ENCODE measurements around the gene ICAM4. TPM values are rescaled to one million over a fixed set of nuclear protein-coding genes. Genes with fewer than 3 reads are reported as not detected.

ICAM4 gene
- total RNA-seq, 1 donor from 2014 or later = 0.72 TPM

DNA sequence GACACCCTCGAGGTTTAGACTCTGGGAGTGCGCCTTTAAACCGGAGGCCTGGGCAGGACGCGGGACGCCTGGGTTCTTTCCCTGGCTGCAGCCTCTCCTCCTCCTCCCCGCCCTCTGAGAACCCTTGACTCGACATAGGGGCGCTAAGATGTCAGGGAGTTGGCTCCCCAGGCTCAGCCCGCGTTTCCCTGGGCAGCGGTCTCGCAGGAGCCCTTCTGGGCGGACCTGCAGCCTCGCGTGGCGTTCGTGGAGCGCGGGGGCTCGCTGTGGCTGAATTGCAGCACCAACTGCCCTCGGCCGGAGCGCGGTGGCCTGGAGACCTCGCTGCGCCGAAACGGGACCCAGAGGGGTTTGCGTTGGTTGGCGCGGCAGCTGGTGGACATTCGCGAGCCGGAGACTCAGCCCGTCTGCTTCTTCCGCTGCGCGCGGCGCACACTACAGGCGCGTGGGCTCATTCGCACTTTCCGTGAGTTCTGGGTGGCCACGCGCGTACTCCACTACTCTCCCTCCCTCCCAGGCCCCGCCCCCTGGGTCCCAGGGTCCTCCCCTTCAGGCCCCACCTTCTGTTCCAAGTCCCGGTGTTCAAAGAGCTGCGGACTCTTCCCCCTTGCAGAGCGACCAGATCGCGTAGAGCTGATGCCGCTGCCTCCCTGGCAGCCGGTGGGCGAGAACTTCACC, 4.3 kb downstream of the ICAM4 start:
- no peak for DNase-seq (ENCODE audit: low spot score)

DNA sequence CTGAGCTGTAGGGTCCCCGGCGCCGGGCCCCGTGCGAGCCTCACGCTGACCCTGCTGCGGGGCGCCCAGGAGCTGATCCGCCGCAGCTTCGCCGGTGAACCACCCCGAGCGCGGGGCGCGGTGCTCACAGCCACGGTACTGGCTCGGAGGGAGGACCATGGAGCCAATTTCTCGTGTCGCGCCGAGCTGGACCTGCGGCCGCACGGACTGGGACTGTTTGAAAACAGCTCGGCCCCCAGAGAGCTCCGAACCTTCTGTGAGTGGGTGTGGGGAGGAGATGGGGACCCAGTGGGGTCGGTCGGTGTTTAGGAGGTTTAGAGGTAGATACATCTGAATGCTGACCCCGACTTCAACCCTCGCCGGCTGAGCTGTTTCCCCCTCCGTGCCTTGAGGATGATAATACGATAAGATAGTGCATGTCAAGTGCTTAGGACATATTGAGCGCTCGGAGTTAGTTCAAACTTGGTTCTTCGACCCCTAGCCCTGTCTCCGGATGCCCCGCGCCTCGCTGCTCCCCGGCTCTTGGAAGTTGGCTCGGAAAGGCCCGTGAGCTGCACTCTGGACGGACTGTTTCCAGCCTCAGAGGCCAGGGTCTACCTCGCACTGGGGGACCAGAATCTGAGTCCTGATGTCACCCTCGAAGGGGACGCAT, 4.9 kb downstream of the ICAM4 start:
- DNase-seq (ENCODE audit: low spot score) = no peak

DNA sequence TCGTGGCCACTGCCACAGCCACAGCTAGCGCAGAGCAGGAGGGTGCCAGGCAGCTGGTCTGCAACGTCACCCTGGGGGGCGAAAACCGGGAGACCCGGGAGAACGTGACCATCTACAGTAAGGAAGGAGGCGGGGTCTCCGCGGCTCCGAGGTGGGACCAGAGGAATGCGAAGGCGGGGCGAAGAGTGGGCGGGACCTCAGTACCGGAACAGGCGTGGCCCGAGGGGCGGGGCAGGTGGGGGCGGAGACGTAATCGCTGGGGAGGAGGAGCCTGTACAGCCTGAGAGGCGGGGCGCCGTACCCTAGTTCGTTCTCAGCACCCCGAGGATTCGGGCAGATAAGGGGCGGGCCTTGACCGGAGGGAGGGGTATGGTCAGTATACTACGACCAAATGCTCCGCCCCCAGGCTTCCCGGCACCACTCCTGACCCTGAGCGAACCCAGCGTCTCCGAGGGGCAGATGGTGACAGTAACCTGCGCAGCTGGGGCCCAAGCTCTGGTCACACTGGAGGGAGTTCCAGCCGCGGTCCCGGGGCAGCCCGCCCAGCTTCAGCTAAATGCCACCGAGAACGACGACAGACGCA, 5.5 kb downstream of the ICAM4 start:
- peak; percentile 76 for DNase-seq (ENCODE audit: low spot score)

DNA sequence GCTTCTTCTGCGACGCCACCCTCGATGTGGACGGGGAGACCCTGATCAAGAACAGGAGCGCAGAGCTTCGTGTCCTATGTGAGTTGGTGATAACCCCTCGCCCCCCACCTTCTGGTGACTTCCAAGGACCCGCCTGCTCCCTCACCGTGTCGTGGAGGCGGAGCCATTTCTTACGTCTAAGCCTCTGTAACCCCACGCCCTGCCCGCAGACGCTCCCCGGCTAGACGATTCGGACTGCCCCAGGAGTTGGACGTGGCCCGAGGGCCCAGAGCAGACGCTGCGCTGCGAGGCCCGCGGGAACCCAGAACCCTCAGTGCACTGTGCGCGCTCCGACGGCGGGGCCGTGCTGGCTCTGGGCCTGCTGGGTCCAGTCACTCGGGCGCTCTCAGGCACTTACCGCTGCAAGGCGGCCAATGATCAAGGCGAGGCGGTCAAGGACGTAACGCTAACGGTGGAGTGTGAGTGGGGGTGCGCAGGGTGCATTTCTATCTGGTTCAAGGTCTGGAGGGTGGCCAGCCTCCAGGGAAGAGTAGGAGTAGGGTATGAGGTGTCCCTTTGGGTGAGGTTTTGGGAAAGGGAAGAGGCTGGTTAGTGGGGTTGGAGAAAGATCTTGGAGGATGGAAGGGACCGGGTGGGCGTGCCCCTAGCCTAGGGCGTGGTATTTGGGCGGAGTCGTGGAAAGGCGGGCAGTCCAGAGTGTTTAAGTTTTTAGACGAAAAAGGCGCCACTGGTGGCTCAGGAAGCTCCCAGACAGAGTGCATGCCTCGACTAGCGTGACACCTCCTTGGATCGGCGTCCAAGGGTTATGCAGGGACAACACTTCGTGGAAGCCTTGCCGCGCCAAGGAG, 6.3 kb downstream of the ICAM4 start:
- no peak for DNase-seq (ENCODE audit: low spot score)

DNA sequence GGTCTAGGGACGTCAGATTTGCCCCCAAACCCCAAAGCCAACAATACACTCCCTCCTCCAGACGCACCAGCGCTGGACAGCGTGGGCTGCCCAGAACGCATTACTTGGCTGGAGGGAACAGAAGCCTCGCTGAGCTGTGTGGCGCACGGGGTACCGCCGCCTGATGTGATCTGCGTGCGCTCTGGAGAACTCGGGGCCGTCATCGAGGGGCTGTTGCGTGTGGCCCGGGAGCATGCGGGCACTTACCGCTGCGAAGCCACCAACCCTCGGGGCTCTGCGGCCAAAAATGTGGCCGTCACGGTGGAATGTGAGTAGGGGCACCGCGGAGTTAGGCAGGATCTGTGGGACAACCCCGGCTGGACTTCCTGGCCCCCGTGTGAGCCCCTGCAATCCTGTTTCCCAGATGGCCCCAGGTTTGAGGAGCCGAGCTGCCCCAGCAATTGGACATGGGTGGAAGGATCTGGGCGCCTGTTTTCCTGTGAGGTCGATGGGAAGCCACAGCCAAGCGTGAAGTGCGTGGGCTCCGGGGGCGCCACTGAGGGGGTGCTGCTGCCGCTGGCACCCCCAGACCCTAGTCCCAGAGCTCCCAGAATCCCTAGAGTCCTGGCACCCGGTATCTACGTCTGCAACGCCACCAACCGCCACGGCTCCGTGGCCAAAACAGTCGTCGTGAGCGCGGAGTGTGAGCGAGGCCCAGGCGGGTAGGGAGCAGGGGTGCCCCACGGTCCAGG, 7.0 kb downstream of the ICAM4 start:
- no peak for DNase-seq (ENCODE audit: low spot score)

DNA sequence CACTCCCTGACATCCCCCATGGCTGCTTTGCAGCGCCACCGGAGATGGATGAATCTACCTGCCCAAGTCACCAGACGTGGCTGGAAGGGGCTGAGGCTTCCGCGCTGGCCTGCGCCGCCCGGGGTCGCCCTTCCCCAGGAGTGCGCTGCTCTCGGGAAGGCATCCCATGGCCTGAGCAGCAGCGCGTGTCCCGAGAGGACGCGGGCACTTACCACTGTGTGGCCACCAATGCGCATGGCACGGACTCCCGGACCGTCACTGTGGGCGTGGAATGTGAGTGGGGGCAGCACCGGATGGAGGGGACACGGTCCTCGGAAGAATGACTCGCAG, 7.6 kb downstream of the ICAM4 start:
- no peak for DNase-seq (ENCODE audit: low spot score)

DNA sequence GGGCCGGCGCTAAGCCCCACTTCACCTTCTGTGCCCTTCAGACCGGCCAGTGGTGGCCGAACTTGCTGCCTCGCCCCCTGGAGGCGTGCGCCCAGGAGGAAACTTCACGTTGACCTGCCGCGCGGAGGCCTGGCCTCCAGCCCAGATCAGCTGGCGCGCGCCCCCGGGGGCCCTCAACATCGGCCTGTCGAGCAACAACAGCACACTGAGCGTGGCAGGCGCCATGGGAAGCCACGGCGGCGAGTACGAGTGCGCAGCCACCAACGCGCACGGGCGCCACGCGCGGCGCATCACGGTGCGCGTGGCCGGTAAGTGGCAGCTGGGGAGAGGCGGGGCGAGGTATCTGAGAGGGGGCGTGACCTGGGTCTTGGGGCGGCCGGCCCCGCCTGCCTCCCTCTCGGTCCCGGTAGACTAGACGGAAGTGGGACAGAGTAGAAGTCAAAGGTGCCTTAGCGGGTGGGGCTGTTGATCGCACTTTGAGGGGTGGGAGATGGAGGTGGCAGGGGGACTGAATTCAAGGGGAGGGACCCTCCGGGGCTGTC, 8.6 kb downstream of the ICAM4 start:
- no peak for DNase-seq (ENCODE audit: low spot score)

DNA sequence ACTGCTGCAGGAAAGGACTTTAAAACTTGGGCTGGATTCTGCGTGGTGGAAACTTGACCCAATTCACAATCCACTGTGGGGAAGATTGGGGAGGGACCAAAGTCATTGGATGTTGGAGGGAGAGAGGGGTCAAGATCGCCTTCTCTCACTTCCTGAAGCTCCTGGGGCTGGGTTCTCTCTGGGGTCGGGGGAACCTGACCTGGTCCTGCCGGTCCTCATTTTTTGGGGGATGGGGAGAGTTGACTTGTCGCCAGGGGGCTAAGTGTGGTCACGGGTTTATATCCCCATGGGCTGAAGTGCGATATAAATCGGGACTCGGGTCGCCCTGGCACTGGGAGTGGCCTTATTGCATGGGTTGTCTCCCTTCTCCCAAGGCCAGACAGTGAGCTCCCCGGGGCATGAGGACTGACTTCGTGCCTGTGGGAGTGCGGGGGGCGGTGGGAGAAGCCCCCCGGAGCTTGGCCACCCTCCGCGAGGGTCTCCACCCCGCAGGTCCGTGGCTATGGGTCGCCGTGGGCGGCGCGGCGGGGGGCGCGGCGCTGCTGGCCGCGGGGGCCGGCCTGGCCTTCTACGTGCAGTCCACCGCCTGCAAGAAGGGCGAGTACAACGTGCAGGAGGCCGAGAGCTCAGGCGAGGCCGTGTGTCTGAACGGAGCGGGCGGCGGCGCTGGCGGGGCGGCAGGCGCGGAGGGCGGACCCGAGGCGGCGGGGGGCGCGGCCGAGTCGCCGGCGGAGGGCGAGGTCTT, 9.3 kb downstream of the ICAM4 start:
- no peak for DNase-seq (ENCODE audit: low spot score)

DNA sequence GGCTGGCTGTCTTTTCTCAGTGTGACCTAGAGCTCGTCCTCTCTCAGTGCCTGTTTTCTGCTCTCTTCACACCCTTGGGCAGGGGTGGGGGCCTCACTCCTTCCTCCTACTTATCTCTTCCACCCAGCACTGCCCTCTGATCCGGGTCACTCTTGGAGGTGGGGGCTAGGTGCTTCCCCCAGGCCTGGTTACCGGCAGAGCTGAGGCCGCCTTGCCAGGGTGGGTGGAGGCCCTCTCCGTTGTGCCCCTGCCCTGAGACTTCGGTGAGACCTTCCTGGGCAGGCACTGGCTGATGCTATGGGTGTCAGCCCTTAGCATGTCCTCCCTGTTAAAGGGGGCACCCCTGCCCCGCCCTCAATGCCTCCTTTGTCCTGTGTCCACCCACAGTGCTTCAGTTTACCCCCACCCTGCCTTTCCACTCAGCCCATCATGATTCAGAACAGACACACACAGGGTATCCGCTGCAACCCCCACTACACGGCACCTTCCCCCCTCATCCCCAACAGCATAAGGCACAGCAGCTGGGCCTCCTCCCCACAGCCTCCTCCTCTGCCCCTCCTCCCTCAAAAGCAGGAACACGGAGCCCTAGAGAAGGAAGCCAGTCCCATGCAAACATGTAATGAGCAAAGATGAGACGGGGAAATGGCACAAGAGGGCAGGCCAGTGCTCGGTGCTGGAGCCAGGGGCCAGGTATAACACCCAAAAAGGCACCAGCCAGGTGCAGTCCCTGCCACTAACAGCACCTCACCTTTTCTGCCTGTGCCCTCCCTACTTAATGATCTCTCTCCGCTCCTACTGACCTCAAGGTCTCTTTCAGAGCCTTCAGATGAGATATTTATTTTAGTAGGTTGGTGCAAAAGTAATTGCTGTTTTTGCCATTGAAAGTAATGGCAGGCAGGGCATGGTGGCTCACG, 13.0 kb downstream of the ICAM4 start:
- no peak for DNase-seq (ENCODE audit: low spot score)

DNA sequence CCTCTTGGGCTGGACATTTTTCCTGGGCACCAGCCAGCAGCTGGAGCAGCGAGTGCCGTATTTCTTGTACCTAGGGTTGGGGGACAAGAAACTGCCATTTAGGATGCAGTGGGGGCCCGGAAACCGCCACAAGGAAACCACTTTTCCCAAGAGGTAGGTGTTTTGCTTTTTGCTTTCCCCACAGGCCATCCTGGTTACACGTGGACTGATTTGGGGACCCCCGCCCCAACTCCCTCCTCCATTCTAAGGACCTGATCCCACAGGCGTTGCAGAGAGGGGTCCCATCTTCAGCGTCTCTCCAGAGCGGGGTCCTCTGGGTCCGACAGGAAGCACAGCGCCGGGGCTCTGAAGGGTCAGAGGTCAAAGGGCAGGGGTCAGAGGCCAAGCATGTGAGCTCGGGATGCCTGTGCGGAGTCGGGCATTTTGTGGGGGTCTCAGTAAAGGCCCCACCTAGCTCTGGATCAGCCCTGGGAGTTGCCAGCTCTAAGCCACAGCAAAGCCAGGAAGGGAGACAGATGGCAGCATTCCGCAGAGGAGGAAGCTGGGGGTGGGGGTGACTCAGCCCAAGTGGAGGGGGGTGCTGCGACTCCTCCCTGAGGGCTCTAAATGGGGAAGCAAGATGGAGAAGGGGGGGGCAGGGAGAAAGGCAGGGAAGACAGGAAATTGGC, 18.5 kb downstream of the ICAM4 start:
- no peak for DNase-seq (ENCODE audit: low spot score)

DNA sequence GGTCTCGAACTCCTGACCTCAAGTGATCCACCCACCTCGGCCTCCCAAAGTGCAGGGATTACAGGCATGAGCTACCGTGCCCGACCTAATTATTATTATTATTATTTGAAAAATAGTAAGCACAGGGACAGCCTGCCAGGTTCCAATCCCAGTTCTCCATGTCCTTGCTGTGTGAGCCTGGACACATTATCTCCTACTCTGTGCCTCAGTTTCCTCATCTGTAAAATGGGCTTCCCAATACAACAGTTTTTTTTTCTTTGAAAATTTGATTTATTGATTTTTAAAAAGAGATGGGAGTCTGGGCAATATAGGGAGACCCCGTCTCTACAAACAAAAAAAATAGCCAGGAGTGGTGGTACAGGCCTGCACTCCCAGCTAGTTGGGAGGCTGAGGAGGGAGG, 19.6 kb downstream of the ICAM4 start:
- no peak for DNase-seq (ENCODE audit: low spot score)

DNA sequence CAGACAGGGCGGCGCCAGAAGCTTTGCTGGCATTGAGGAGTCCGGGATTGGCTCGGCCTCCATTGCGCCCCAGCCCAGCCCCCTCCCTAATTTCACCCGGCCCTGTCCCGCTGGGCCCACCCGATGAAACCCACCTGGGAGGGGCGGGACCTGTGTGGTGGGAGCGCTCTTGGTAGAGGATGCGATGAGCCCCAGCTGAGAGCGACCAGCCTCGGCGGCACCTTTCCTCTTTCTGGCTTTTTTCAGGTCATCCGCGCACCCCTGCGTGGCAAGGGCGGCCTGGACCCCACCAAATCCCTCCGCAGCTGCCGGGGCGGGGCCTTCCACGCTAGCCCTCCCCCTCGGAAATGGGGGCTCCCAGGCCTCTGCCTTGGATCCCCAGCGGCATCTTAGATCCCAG, 22.7 kb downstream of the ICAM4 start, which contains the start of gene ZGLP1:
TSS of gene ZGLP1 (minus strand) at position 393 of the 400 bp plus-strand sequence.
- no peak for DNase-seq (ENCODE audit: low spot score)

DNA sequence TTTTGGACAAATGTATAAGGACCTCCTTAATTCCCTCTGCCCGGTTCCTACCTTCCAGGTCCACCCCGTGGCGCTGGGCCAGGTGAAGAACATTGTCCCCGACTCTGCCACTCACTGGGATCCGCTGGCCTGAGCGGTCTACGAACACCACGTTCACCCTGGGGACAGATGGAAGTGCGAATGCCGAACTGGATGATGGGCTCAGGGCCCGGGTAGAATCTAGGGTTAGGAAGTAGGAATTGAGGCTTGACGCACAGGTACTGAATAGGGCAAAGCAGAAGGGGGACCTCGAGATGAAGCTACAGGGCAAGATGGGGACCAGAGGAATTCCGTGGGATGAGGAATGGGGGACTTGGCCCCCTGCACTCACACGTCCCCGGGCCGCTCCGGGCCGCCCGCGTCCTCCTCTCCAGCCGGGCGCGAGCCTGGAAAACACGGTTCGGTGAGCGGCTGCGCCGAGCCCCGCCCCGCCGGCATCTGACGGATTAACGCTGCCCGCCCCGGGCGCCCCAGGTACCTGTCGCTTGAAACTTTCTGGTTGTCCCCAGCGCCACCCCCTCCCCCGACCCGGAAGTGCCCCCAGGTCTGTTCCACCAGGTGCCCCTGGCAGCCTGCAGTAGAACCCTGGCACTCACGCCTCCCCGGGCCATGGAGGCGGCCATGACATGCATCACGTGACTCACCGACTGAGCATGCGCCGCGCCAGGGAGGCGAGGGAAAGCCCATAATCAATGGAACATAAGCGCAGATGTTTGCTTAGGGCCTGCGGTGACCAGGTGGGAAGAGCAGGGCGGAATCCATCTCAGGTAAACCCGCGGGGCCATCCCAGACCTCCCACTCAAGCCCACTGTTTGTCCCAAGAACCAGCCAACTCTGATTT, 28.8 kb downstream of the ICAM4 start, which contains the start of gene FDX2:
TSS of gene FDX2 (minus strand) at position 681 of the 880 bp plus-strand sequence. CDS start at position 662, 19 bp downstream.
- DNase-seq (ENCODE audit: low spot score) = peak; percentile 91

DNA sequence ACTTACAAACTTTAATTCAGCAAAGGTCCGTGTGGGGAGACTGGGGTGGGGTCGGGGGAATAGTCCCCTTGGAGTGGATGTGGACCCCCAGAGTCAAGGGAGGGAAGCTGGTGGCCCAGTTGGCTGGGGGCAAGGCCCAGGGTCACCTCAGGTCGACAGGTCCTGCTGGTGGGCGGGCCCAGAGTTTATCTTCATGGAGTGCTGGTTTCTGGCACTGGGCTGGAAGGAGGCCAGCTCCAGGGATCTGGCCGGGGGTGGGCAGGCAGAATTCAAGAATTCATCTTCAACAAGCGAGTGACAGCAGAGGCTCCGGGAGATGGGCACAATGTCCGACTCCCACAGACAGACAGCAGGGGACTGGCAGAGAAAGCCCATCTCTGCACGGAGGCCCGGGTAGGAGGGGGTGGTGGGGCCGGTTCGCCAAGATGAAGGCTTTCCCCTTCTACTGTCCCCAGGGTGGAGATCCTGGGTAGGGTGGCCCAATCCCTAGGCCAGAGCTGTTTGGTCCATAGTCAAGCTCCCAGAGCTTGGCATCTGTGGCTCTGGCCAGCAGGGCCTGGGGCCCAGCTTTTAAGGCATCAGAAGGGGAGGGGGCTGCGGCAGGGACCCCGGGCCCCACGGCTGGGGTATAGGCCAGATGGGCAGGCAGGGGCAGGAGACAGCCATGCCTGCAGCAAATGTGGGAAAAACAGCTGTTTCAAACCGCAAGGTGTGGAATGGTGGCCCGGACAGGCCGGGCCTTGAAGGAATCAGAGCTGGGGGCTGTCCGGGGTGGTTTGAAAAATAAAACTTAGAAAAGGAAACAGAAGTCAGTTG, 29.7 kb downstream of the ICAM4 start:
- no peak for DNase-seq (ENCODE audit: low spot score)

DNA sequence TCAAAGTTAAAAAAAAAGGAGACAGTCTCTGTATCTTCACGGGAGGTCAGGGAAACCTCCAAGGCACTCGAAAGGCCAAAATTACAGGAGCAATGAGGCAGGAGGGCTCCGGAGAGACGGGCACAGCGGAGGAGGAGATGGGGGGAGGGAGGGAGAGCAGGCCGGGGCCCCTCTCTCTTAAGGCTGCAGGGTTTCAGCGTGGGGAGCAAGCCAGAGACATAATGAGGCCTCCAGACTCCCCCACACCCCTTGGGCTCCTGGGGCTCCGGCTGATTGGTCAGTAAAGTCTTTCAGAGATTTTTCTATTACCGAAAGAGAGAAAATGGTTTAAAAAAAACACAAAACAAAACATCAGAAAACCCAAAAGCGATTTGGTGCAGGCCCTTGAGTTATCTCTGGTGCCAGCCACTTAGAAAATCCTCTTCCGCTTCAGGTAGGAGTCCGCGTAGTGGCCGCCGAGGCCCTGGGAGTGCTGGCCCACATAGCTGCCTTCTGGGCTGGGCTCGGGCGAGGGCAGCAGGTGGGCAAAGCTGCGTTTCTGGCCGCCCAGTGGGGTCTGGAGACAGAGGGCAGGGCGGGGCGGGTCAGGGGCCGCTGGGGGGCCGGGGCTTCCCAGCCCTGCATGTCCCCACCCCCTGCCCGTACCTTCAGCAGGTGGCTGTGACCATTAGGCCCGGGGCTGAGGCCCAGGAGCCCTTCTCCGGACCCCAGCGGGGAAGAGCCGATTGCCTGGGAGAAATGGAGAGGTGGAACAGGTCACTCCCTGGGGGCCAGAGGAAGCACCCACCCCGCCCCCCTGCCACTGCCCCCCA, 30.5 kb downstream of the ICAM4 start:
- DNase-seq (ENCODE audit: low spot score) = no peak

DNA sequence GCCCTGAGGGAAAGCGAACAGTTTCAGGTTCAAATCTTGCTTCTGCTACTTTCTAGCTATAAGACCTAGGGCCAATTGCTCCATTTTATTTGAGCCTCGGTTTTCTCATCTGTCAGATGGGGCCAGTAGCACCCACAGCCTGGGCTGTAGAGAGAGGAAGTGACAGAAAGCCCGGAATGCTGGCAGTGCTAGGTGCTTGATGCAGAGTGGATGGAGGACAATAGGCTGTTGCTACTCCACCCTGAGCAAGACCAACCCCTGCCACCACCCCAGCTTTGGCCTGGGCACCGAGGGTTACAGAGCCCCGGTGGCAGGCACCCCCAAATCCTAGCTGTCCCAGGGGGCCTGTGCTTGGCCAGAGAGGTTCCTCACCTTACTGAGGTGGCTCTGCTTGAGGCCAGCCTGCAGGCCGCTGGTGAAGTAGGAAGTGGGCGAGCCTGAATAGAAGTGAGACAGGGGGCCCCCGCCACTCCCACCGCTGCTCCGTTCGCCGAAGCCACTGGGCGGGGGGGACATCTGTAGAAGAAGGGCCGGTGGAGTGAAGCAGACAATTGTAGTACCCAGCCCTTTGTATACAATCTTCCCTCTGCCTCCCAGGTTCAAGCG, 31.2 kb downstream of the ICAM4 start:
- no peak for DNase-seq (ENCODE audit: low spot score)
